Sigmoid colon (tissue), 4 donors: Measurements from ENCODE around the gene RAPGEF5.

Experiments
- EP300 ChIP-seq, 4 donors: sonication (generic); formaldehyde crosslinking; IDR thresholded peaks; one replicate each; pipeline ENCODE4 v1.6.1; 2017; ENCODE audit warnings: antibody characterized with exemption in 4 of 4
- TF ChIP-seq, protein P1 (sequence below), 4 experiments: fragments of 450-650 bp in 3 of 4; fragments of 200-600 bp in 1 of 4; IDR thresholded peaks; one replicate each; pipeline ENCODE4 v1.5.1; 2016 to 2019; ENCODE audit warnings: antibody characterized with exemption in 4 of 4, mild to moderate bottlenecking in 3 of 4, moderate library complexity in 2 of 4

GRCh38 chr7:22296916-22297315, 60.0 kb downstream of the RAPGEF5 start:
- TF ChIP-seq, protein P1, sequence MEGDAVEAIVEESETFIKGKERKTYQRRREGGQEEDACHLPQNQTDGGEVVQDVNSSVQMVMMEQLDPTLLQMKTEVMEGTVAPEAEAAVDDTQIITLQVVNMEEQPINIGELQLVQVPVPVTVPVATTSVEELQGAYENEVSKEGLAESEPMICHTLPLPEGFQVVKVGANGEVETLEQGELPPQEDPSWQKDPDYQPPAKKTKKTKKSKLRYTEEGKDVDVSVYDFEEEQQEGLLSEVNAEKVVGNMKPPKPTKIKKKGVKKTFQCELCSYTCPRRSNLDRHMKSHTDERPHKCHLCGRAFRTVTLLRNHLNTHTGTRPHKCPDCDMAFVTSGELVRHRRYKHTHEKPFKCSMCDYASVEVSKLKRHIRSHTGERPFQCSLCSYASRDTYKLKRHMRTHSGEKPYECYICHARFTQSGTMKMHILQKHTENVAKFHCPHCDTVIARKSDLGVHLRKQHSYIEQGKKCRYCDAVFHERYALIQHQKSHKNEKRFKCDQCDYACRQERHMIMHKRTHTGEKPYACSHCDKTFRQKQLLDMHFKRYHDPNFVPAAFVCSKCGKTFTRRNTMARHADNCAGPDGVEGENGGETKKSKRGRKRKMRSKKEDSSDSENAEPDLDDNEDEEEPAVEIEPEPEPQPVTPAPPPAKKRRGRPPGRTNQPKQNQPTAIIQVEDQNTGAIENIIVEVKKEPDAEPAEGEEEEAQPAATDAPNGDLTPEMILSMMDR (IDR thresholded peaks at IDR 0.05) = no peak
- no peak for TF ChIP-seq EP300 (IDR thresholded peaks at IDR 0.05)
